CD4-positive, alpha-beta memory T cell (primary cell): ENCODE results near the gene PRKCD. TPM values are rescaled to one million over a fixed set of nuclear protein-coding genes. Genes with fewer than 3 reads are reported as not detected.
A peak's percentile ranks its signal among the peaks of the same experiment; 100 is the strongest.

Source experiments
- CTCF ChIA-PET: fragments of 350-600 bp; sonication (Branson Sonifier 250); formaldehyde crosslinking; loops from one replicate; lab custom pipeline; 2021; ENCODE audit warnings: inconsistent platforms; ENCODE audit not compliant: partially characterized antibody; lab: Charles Lee
- POLR2A ChIA-PET: fragments of 350-600 bp; sonication (Branson Sonifier 250); formaldehyde crosslinking; loops from one replicate; lab custom pipeline; 2021; ENCODE audit not compliant: partially characterized antibody; lab: Charles Lee
- DNase-seq, 5 donors: peaks; one replicate each; pipeline versions ENCODE4 v3.0.0 to v3.0.0-alpha.2; 2020 to 2022; ENCODE audit warnings: mixed read lengths in 1 of 5
- H3K27ac ChIP-seq: one replicate; pipeline ENCODE4 v1.7.0; 2013; ENCODE audit warnings: low read depth, low read length
- H3K27me3 ChIP-seq: 2 replicates; pipeline ENCODE4 v1.7.0; 2013; ENCODE audit warnings: mild to moderate bottlenecking, low read length, moderate library complexity; ENCODE audit not compliant: insufficient read depth
- H3K36me3 ChIP-seq: 2 replicates; pipeline ENCODE4 v1.7.0; 2013; ENCODE audit warnings: mild to moderate bottlenecking, low read length, moderate library complexity; ENCODE audit not compliant: insufficient read depth
- H3K4me1 ChIP-seq: 2 replicates; pipeline ENCODE4 v1.7.0; 2013; ENCODE audit warnings: mild to moderate bottlenecking, low read length, moderate library complexity; ENCODE audit not compliant: insufficient read depth
- H3K4me3 ChIP-seq, 2 donors: one replicate each; pipeline ENCODE4 v1.7.0; 2013; ENCODE audit warnings: low read length in 2 of 2, mild to moderate bottlenecking in 1 of 2
- H3K9me3 ChIP-seq, 2 donors: one replicate each; pipeline ENCODE4 v1.7.0; 2013; ENCODE audit warnings: low read length in 2 of 2, control low read depth in 1 of 2; ENCODE audit not compliant: control insufficient read depth in 1 of 2
- H3K27ac Mint-ChIP-seq, 7 donors: one replicate each; pipeline ENCODE4 v1.8.0; 2020 to 2021; ENCODE audit warnings: mixed read lengths in 7 of 7, mild to moderate bottlenecking in 6 of 7, inconsistent platforms in 3 of 7, moderate library complexity in 3 of 7
- H3K27me3 Mint-ChIP-seq, 2 donors: one replicate each; pipeline ENCODE4 v1.8.0; 2020 to 2021; ENCODE audit warnings: mixed read lengths in 2 of 2
- H3K36me3 Mint-ChIP-seq, 2 donors: one replicate each; pipeline ENCODE4 v1.8.0; 2020 to 2021; ENCODE audit warnings: mixed read lengths in 2 of 2, inconsistent platforms in 1 of 2, mild to moderate bottlenecking in 1 of 2
- H3K4me1 Mint-ChIP-seq, 4 donors: one replicate each; pipeline ENCODE4 v1.8.0; 2020 to 2021; ENCODE audit warnings: mixed read lengths in 4 of 4, mild to moderate bottlenecking in 1 of 4
- H3K4me3 Mint-ChIP-seq, 8 donors: one replicate each; pipeline ENCODE4 v1.8.0; 2020 to 2021; ENCODE audit warnings: mixed read lengths in 8 of 8, mild to moderate bottlenecking in 7 of 8, moderate library complexity in 6 of 8, inconsistent platforms in 3 of 8
- H3K9me3 Mint-ChIP-seq, 8 donors: one replicate each; pipeline ENCODE4 v1.8.0; 2020 to 2021; ENCODE audit warnings: mixed read lengths in 8 of 8, mild to moderate bottlenecking in 5 of 8, inconsistent platforms in 3 of 8, moderate library complexity in 1 of 8
- intact Hi-C: fragments of 100-400 bp; cut with micrococcal nuclease; formaldehyde crosslinking; loops from one replicate; pipeline ENCODE4 v1.15.1; 2023
- polyA plus RNA-seq, 2 donors: library from polyadenylated mRNA; unstranded; fragments of 300-500 nt; fragmentation: Illumina TruSeq; gene quantifications; one replicate each; pipeline ENCODE4 v1.2.3, GENCODE V29; 2021
- total RNA-seq, 2 experiments: library from RNA; stranded (reverse); gene quantifications; one replicate each; pipeline ENCODE4 v1.2.3, GENCODE V29; 2021

The PRKCD gene
- total RNA-seq (10 to 100 TPM; 15.7 to 16.6 TPM), polyA plus RNA-seq (10 to 100 TPM in 1 of 2 donors, 1 to 10 TPM in 1; 6.6 to 26.4 TPM)

DNA sequence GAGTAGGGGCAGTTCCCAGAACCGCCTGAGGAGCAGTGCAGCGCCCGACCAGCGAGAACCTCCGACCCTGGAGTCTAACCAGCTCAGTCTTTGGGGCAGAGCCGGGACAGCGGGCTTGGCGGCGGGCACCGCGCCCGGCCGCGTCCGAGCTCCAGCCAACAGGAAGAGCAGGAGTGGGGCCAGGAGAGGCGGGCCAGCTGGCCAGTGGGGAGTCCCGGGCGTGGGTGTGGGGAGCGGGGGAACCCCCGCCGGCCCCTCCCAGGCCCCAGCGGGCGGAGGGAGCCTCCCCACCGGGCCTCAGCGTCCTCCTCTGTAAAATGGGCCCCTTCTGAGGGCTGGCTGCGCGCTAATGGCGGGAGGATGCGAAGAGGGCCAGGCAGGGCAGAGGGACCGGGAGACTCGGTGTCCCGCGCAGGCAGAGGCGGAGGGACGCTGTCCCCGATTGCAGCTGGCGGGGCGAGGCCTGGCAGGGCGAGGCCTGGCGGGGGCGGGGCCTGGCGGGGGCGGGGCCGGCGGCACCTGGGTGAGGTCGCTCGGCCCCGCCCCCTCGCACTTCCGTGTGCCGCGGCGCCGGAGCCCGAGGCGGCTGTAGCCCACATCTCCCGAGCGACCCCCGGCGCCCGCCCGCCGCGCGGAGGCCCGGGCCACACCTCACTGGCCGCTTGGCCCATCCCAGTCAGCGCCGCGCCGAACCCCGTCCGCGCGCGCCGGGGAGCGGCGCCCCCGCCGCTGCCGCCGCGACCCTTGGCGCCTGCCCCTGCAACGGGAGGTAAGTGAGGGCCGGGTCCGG is at the start of gene PRKCD:
Gene PRKCD, plus strand, starts transcription at position 550 of the 790 bp plus-strand sequence. CDS start 17,214 bp downstream, outside the sequence.
- H3K4me3 ChIP-seq = peak within 1 kb of the TSS; percentile 52 to 73
- Mint-ChIP-seq H3K27ac (peak within 1 kb of the TSS; percentile 84 to 97 (median 93)), H3K4me3 (peak within 1 kb of the TSS; percentile 89 to 94 (median 91)), H3K36me3 (peaks cover 0 to 9% of the 10 kb centered on the region in 2 donors), H3K9me3 (no peaks in the 10 kb centered on the region), H3K4me1 (peaks cover 18 to 38% (median 23%) of the 10 kb centered on the region in 4 donors), H3K27me3 (peaks cover 0 to 3% of the 10 kb centered on the region in 2 donors)
- no peaks in the 10 kb centered on the region for H3K36me3 ChIP-seq
- intact Hi-C loops = loop anchor here (5.0 kb wide), 1 partner anchor 36 kb away; no protein-coding TSS in a partner anchor
- CTCF ChIA-PET = interaction anchor here (1.4 to 1.9 kb wide), 4 partner anchors 27 to 47 kb away, joined by 5 to 12 read pairs (median 6); no protein-coding TSS in a partner anchor
- H3K27ac ChIP-seq = peak within 1 kb of the TSS; percentile 72
- POLR2A ChIA-PET = interaction anchor here (1.0 to 3.2 kb wide), 3 partner anchors 9 to 30 kb away, joined by 3 to 22 read pairs (median 4); partner anchors contain the start of gene RFT1
- peaks cover 24% of the 10 kb centered on the region for H3K4me1 ChIP-seq
- no peaks in the 10 kb centered on the region for H3K27me3 ChIP-seq
- DNase-seq = peak; percentile 75 to 82 (median 78)
- no peaks in the 10 kb centered on the region for H3K9me3 ChIP-seq

DNA sequence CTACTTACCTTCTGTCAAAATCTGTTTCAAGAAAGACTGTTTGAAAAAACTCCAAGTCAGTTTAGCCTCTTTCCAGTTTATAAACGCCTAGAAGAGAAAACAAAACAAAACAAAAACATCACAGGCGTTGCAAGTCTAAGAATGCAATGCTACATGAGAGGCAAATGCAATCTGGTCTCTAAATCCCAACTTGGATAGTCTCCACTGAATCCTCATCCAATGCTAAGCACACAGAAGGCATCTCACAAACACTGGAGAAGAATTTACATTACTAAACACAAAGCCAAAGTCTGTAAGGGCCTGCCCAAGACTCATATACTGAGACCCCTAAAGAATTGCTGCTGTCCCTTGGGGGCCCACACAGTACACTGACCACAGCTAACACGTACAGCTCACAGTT is 49.2 kb upstream of the PRKCD start:
- CTCF ChIA-PET = interaction anchor here (0.9 to 13.7 kb wide), 4 partner anchors 9 to 87 kb away, joined by 3 to 254 read pairs (median 9); no protein-coding TSS in a partner anchor
- H3K36me3 Mint-ChIP-seq = peaks cover 15 to 24% of the 10 kb centered on the region in 2 donors
- Histone ChIP-seq H3K27me3 (no peaks in the 10 kb centered on the region), H3K9me3 (no peaks in the 10 kb centered on the region), H3K4me1 (peaks cover 13% of the 10 kb centered on the region), H3K27ac (no peak overlapping the region), H3K36me3 (peaks cover 19% of the 10 kb centered on the region), H3K4me3 (no peak overlapping the region)
- H3K27me3 Mint-ChIP-seq = no peaks in the 10 kb centered on the region
- POLR2A ChIA-PET = interaction anchor here (0.6 to 1.2 kb wide), 2 partner anchors 10 to 364 kb away, joined by 3 read pairs; no protein-coding TSS in a partner anchor
- peaks cover 2 to 15% (median 10%) of the 10 kb centered on the region in 4 donors for H3K4me1 Mint-ChIP-seq
- intact Hi-C loops = loop anchor here (5.0 kb wide), 1 partner anchor 185 kb away; no protein-coding TSS in a partner anchor
- peaks cover 0 to 2% (median 0%) of the 10 kb centered on the region in 8 donors for H3K9me3 Mint-ChIP-seq
- H3K27ac Mint-ChIP-seq = no peak overlapping the region
- DNase-seq = no peak
- H3K4me3 Mint-ChIP-seq = no peak overlapping the region

DNA sequence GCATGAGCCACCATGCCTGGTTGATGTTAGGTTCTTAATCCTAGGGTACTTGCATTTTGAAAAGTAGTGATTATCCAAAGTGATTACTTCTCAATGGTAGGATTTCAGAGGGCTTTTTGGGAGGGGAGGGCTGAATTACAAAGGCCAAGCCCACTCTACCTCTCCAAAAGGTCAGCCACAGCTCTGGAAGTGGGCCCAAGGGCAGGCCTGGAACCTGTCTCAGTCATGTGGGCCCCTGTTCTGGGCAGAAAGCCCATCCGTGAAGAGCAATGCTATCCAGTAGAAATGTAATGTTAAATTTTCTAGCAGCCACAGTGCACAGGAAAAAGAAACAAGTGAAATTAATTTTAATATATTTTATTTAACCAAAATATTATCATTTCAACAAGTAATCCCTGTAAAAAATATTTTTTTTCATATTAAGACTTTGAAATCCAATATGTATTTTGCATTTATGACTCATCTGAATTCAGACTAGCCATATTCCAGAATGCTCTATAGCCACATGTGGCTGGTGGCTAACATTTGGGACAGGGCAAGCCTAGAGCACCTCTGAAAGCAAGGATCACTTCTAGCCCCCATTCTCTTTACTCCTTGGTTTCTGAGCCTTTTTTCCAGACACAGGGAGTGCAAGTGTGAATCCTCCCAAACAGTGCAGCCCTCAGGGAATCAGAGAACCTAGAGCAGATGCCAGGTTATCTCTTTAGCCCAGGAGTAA is 47.6 kb upstream of the PRKCD start:
- Mint-ChIP-seq H3K36me3 (peaks cover 21 to 38% of the 10 kb centered on the region in 2 donors), H3K27me3 (no peaks in the 10 kb centered on the region), H3K27ac (peak overlapping the region in 1 of 7 donors; percentile 18), H3K4me1 (peaks cover 2 to 15% (median 10%) of the 10 kb centered on the region in 4 donors), H3K4me3 (no peak overlapping the region), H3K9me3 (peaks cover 0 to 2% (median 0%) of the 10 kb centered on the region in 8 donors)
- no peaks in the 10 kb centered on the region for H3K27me3 ChIP-seq
- peaks cover 35% of the 10 kb centered on the region for H3K36me3 ChIP-seq
- no peaks in the 10 kb centered on the region for H3K9me3 ChIP-seq
- ChIA-PET CTCF (interaction anchor here (0.9 to 13.7 kb wide), 15 partner anchors 9 to 596 kb away, joined by 3 to 254 read pairs (median 6); partner anchors contain the start of genes PRKCD and RFT1), POLR2A (interaction anchor here (1.7 kb wide), 1 partner anchor 83 kb away, joined by 4 read pairs; no protein-coding TSS in a partner anchor)
- no peak for DNase-seq
- H3K4me1 ChIP-seq = peaks cover 13% of the 10 kb centered on the region
- H3K4me3 ChIP-seq = no peak overlapping the region
- no peak overlapping the region for H3K27ac ChIP-seq
- intact Hi-C loops = loop anchor here (1.0 to 5.0 kb wide), 3 partner anchors 21 to 184 kb away; no protein-coding TSS in a partner anchor

DNA sequence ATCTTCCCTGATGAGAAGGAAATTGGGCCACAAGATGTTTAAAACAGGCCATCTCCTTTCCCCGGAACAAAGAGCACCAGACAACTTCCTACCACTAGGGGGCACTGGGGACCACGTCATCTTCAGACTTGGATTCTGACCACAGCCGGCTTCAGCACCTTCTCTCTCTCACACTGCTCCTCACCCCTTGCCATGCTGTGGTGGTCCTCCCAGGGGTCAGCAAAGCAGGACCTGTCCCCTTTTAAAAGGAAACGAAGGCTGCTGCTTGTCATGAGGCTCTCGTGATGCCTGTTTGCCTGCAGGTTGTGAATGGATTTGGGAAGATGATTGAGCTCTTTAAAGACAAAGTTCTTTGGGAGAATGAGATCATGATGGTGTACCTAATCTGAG is 47.0 kb upstream of the PRKCD start:
- Histone ChIP-seq H3K27ac (no peak overlapping the region), H3K9me3 (no peaks in the 10 kb centered on the region), H3K4me1 (peaks cover 13% of the 10 kb centered on the region), H3K36me3 (peaks cover 39% of the 10 kb centered on the region), H3K27me3 (no peaks in the 10 kb centered on the region), H3K4me3 (no peak overlapping the region)
- no peaks in the 10 kb centered on the region for H3K27me3 Mint-ChIP-seq
- H3K36me3 Mint-ChIP-seq = peaks cover 20 to 38% of the 10 kb centered on the region in 2 donors
- H3K4me1 Mint-ChIP-seq = peaks cover 2 to 13% (median 9%) of the 10 kb centered on the region in 4 donors
- POLR2A ChIA-PET = interaction anchor here (1.7 kb wide), 1 partner anchor 82 kb away, joined by 4 read pairs; no protein-coding TSS in a partner anchor
- DNase-seq = peak; percentile 75 to 81 (median 78)
- intact Hi-C loops = loop anchor here (1.0 to 5.0 kb wide), 3 partner anchors 20 to 183 kb away; no protein-coding TSS in a partner anchor
- CTCF ChIA-PET = interaction anchor here (0.7 to 13.7 kb wide), 23 partner anchors 9 to 595 kb away, joined by 3 to 254 read pairs (median 4); partner anchors contain the start of genes PRKCD and RFT1
- peaks cover 0 to 2% (median 0%) of the 10 kb centered on the region in 8 donors for H3K9me3 Mint-ChIP-seq
- H3K27ac Mint-ChIP-seq = no peak overlapping the region
- no peak overlapping the region for H3K4me3 Mint-ChIP-seq

- H3K4me3 ChIP-seq = no peak overlapping the region
- Mint-ChIP-seq H3K27me3 (no peaks in the 10 kb centered on the region), H3K9me3 (no peaks in the 10 kb centered on the region), H3K4me3 (no peak overlapping the region), H3K27ac (no peak overlapping the region), H3K4me1 (peaks cover 2 to 7% (median 5%) of the 10 kb centered on the region in 4 donors), H3K36me3 (peaks cover 17 to 37% of the 10 kb centered on the region in 2 donors)
- DNase-seq = no peak
- intact Hi-C loops = loop anchor here (1.0 to 5.0 kb wide), 3 partner anchors 20 to 183 kb away; no protein-coding TSS in a partner anchor
- H3K27ac ChIP-seq = no peak overlapping the region
- ChIA-PET CTCF (interaction anchor here (0.7 to 13.7 kb wide), 25 partner anchors 8 to 595 kb away, joined by 3 to 254 read pairs (median 4); partner anchors contain the start of genes PRKCD and RFT1), POLR2A (interaction anchor here (1.7 kb wide), 1 partner anchor 82 kb away, joined by 4 read pairs; no protein-coding TSS in a partner anchor)
- no peaks in the 10 kb centered on the region for H3K27me3 ChIP-seq
- H3K4me1 ChIP-seq = peaks cover 13% of the 10 kb centered on the region
- H3K9me3 ChIP-seq = no peaks in the 10 kb centered on the region
- H3K36me3 ChIP-seq = peaks cover 43% of the 10 kb centered on the region
Observed at GRCh38 chr3:53114412-53115074, 46.5 kb upstream of the PRKCD start.

- peaks cover 21 to 46% of the 10 kb centered on the region in 2 donors for H3K36me3 Mint-ChIP-seq
- Histone ChIP-seq H3K27me3 (no peaks in the 10 kb centered on the region), H3K4me1 (peaks cover 4% of the 10 kb centered on the region), H3K27ac (no peak overlapping the region), H3K9me3 (no peaks in the 10 kb centered on the region), H3K4me3 (no peak overlapping the region), H3K36me3 (peaks cover 51% of the 10 kb centered on the region)
- ChIA-PET POLR2A (no interaction called here), CTCF (interaction anchor here (1.1 to 13.7 kb wide), 7 partner anchors 8 to 82 kb away, joined by 3 to 254 read pairs (median 4); no protein-coding TSS in a partner anchor)
- H3K4me3 Mint-ChIP-seq = no peak overlapping the region
- no peaks in the 10 kb centered on the region for H3K9me3 Mint-ChIP-seq
- H3K27ac Mint-ChIP-seq = peak overlapping the region in 1 of 7 donors; percentile 42
- intact Hi-C loops = no loop called here
- H3K27me3 Mint-ChIP-seq = no peaks in the 10 kb centered on the region
- no peaks in the 10 kb centered on the region for H3K4me1 Mint-ChIP-seq
- no peak for DNase-seq
Observed at GRCh38 chr3:53116956-53117355, 44.1 kb upstream of the PRKCD start.
